Thymus (tissue), 11 donors: ENCODE measurements around the gene RRAGC. TPM values are rescaled to one million over a fixed set of nuclear protein-coding genes. Genes with fewer than 3 reads are reported as not detected.

Experiments
- DNase-seq, 9 donors: peaks; one replicate each; pipeline ENCODE4 v3.0.0-alpha.2; 2013; ENCODE audit warnings: low spot score in 9 of 9, low read depth in 6 of 9, missing footprints in 1 of 9
- H3K27ac ChIP-seq, 2 donors: one replicate each; pipeline ENCODE4 v1.5.1; 2013; ENCODE audit warnings: control low read depth in 1 of 2, low read depth in 1 of 2, low read length in 1 of 2, mild to moderate bottlenecking in 1 of 2, moderate library complexity in 1 of 2
- H3K27me3 ChIP-seq, 2 donors: one replicate each; pipeline ENCODE4 v1.5.1; 2013; ENCODE audit warnings: low read length in 1 of 2; ENCODE audit not compliant: control insufficient read depth in 2 of 2, insufficient read depth in 1 of 2
- H3K36me3 ChIP-seq, 2 donors: one replicate each; pipeline ENCODE4 v1.5.1; 2013; ENCODE audit warnings: low read length in 1 of 2, mild to moderate bottlenecking in 1 of 2, moderate library complexity in 1 of 2; ENCODE audit not compliant: control insufficient read depth in 2 of 2, insufficient read depth in 2 of 2
- H3K4me1 ChIP-seq, 2 donors: one replicate each; pipeline ENCODE4 v1.5.1; 2013; ENCODE audit warnings: low read length in 2 of 2; ENCODE audit not compliant: control insufficient read depth in 2 of 2, insufficient read depth in 2 of 2
- H3K4me3 ChIP-seq, 2 donors: one replicate each; pipeline ENCODE4 v1.5.1; 2013; ENCODE audit warnings: low read length in 2 of 2, control low read depth in 1 of 2, mild to moderate bottlenecking in 1 of 2
- H3K9me3 ChIP-seq, 2 donors: one replicate each; pipeline ENCODE4 v1.5.1; 2013; ENCODE audit warnings: low read length in 1 of 2, mild to moderate bottlenecking in 1 of 2; ENCODE audit not compliant: control insufficient read depth in 2 of 2, insufficient read depth in 1 of 2
- WGBS: extraction: QIAGEN DNeasy Blood & Tissue Kit; methylation state at CpG from one replicate; pipeline ENCODE4 v1.1.7; 2013; 5-methylcytosine and 5-hydroxymethylcytosine counted together
- polyA plus RNA-seq: library from polyadenylated mRNA; stranded (reverse); fragments of 200-250 nt; gene quantifications from one replicate; pipeline ENCODE4 v1.2.3, GENCODE V29; 2013
- total RNA-seq: library from RNA; stranded (reverse); fragments of 120-200 nt; gene quantifications from one replicate; pipeline ENCODE4 v1.2.4, GENCODE V29; 2013
- donor health status: healthy.

The RRAGC gene
- total and polyA plus RNA-seq, 2 donors: 8.8 to 28.6 TPM

DNA sequence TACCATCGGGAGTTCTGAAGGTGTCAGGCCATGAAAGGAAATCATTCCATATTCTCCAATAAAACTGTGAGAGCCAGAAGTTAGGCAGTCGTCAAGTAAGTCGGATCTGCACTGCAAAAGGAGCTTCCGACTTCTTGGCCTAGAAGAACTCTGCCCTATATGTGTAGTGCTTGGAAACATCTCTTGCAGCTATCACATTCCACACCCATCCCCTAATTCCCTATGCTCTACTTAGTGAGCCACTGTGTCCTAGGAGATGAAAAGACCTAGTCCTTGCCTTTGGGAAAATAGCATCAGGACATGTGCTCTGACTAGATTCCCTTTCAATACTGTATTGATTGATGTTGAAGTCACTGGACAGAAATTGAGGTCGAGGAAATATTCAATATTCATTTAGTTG, 30.0 kb upstream of the RRAGC start:
- Histone ChIP-seq H3K4me3 (no peak overlapping the region), H3K27me3 (no peaks in the 10 kb centered on the region), H3K9me3 (no peaks in the 10 kb centered on the region), H3K36me3 (no peaks in the 10 kb centered on the region), H3K27ac (no peak overlapping the region), H3K4me1 (no peaks in the 10 kb centered on the region)
- no peak for DNase-seq
- 74% methylated on average over 5 of the region's 5 CpGs for WGBS

DNA sequence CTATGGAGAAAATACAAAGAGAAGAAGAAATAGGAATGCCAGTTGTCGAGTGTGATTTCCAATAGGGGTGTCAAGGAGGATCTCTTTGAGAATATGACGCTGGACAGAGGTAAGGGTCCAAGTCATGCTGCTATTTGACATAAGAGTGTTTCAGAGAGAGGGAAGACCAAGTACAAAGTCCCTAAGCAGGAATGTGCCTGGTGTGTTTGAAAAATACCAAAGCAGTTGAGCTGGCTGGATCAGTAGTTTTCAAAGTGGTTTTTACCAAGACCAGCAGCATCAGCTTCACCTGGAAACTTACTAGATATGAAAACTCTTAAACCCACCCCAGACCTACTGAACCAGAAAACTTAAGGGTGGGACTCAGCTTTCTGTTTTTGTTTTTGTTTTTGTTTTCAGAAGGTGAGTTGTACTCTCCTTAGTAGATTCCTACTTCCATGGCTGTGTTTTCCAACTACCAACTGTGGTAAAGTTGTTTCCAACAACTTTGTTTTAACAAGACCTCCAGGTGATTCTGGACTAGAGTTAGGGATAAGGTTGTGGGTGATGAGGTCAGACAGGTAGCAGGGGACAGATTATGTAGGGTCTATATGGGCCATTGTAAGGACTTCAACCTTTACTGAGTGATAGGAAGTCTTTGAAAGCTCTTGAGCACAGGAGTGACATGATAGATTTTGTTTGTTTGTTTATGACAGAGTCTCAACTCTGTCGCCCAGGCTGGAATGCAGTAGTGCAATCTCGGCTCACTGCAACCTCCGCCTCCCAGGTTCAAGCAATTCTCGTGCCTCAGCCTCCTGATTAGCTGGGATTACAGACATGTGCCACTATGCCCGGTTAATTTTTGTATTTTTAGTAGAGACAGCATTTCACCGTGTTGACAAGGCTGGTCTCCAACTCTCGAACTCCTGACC, 29.1 kb upstream of the RRAGC start:
- H3K27me3 ChIP-seq: no peaks in the 10 kb centered on the region
- no peaks in the 10 kb centered on the region for H3K4me1 ChIP-seq
- no peak overlapping the region for H3K27ac ChIP-seq
- WGBS: 95% methylated on average over 9 of the region's 9 CpGs
- no peak for DNase-seq
- H3K4me3 ChIP-seq: no peak overlapping the region
- no peaks in the 10 kb centered on the region for H3K9me3 ChIP-seq
- no peaks in the 10 kb centered on the region for H3K36me3 ChIP-seq

DNA sequence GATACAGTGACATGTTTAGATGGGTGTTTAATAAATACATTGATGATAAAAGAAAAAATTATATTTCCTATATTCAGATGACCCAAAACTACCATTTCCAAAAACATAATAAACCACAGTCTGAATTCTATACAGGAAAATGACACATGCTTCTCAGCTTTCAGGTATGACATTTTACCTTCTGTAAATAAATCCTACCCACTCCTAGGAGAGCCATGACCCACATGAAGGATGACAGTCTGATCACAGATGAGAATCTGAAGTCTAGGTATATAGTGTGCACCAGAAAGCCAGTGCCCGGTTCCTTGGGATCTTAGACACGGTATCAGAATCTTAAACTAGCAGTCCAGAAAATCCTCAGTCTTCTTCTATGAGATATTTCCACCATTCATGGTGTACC, 25.5 kb upstream of the RRAGC start:
- H3K27ac ChIP-seq: no peak overlapping the region
- 97% methylated on average over 2 of the region's 2 CpGs for WGBS
- no peak for DNase-seq
- no peaks in the 10 kb centered on the region for H3K4me1 ChIP-seq
- H3K4me3 ChIP-seq: no peak overlapping the region
- no peaks in the 10 kb centered on the region for H3K36me3 ChIP-seq
- H3K9me3 ChIP-seq: no peaks in the 10 kb centered on the region
- no peaks in the 10 kb centered on the region for H3K27me3 ChIP-seq

DNA sequence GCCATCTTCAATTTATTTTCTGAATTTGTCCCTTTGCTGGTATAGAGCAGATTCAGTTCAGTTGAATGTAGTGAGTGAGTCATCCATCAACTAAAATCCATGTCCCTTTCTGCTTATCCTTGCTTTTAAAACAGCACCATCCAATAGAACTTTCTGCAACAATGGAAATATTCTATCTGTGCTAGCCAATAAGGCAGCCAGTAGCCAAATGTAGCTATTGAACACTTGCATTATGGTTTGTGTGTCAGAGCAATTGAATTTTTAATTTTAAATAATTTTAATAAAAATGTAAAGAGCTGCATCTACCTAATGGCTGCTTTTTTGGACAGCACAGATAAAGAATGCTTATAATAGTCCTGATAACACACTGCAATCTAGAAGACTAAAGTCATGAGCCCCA, 21.9 kb upstream of the RRAGC start, which contains the start of gene GJA9:
Gene GJA9 (minus strand): TSS at position 101 of the 400 bp plus-strand sequence. CDS start 5,489 bp downstream, outside the sequence.
- Histone ChIP-seq H3K27me3 (no peaks in the 10 kb centered on the region), H3K36me3 (no peaks in the 10 kb centered on the region), H3K27ac (no peak within 1 kb of the TSS), H3K4me3 (no peak within 1 kb of the TSS), H3K9me3 (no peaks in the 10 kb centered on the region), H3K4me1 (no peaks in the 10 kb centered on the region)
- no peak for DNase-seq

DNA sequence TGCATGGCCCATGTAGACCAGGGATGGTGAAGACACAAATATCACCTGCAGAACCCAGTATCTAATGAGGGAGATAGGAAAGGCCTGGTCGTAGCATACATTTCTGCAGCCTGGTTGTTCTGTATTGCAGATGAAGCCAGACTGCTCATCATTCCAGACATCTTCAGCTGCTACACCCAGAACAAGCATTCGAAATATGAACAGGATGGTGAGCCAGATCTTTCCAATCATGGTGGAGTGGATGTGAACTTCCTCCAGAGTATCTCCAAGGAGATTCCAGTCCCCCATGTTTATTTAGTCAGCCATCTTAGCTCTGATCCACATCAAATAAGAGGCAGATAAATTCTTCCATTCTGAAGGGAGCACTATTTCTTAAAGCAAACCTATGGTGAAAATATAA, 16.2 kb upstream of the RRAGC start:
- H3K9me3 ChIP-seq: no peaks in the 10 kb centered on the region
- H3K27ac ChIP-seq: no peak overlapping the region
- H3K36me3 ChIP-seq: no peaks in the 10 kb centered on the region
- 95% methylated on average over 2 of the region's 2 CpGs for WGBS
- H3K4me1 ChIP-seq: peaks cover 4 to 9% of the 10 kb centered on the region in 2 donors
- no peak for DNase-seq
- H3K27me3 ChIP-seq: no peaks in the 10 kb centered on the region
- H3K4me3 ChIP-seq: no peak overlapping the region

DNA sequence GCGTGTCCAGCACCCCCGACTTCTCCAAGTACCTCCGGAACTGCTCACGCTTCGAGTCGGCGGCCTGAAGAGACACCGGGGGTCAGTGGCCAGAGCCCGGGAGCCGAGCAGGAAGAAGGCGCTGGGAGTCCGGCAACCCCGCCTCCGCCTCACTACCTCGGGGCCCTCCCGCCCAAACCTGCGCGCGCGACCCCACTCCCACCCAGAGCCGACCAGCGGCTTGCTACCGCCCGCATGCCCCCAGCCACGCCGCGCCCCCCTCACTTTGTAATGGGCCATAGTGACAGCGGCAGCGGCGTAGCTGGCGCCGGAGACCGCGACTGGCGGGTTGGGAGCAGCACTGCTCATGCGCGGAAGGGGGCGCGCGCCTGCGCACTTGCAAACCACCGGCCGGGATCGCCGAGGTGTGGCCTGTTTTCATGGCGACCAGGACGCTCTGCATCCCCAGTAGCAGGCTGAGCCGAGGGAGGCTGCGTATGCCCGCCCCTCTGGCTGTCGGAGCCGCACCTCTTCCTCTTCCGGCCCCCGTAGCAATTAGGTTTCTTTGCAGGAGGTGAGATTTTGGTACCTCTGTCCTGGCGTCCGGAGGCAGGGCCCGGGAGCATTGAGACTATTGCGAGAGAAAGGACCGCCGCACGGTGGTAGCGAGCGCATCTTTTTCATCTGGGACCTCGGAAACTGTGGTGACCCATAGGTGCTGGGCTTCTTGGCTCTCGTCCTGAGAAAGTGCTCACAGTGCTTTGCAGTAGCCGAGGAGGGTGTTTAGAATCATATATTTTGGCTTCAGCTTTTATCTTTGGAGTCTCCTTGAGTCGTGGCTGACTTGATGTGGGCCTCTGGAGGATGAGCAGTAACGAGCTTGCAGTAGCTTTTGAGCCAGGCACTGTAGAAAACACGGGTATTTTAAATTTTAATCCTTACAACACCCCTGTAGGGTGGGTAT, 13.7 kb upstream of the RRAGC start, which contains the start of gene MYCBP:
Gene MYCBP (minus strand): TSS at position 322 of the 943 bp plus-strand sequence. CDS start 43 bp downstream, at position 279.
- Histone ChIP-seq H3K27me3 (no peaks in the 10 kb centered on the region), H3K4me3 (peak within 1 kb of the TSS; percentile 79 to 91), H3K9me3 (no peaks in the 10 kb centered on the region), H3K36me3 (no peaks in the 10 kb centered on the region), H3K4me1 (peaks cover 4 to 9% of the 10 kb centered on the region in 2 donors), H3K27ac (peak within 1 kb of the TSS; percentile 21 to 70)
- peak; percentile 88 to 99 (median 95) for DNase-seq
- under 1% methylated on average over 69 of the region's 69 CpGs for WGBS

DNA sequence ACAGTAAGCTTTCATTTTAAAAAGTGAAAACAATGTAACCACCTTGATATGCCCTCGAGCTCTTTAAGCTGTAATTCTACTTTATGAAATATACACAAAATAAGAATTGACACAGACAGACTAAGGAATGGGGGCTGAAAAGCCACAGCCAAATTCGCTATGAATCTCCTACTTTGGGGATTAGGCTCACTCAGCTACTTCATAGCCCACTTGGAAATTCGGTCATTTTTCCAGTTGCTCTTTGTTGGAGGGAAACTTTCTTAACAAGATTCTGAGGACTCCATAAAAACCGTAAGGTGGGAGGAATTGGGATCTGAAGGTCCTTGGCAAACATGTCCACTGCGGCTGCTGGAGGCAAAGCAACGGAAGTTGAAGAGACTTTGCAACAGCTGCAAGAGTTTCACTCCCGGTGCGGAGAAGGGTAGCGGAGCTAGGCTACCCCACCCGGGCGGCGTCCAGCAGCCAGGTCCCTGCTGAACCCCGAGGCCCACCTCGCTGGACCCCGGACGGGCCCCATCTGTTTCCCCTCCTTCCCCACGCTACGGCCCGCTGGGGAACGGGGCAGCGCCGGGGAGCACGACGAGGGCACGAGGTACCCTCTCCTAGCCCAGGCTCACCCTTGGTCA, 12.9 kb upstream of the RRAGC start:
- H3K4me3 ChIP-seq: peak overlapping the region; percentile 79 to 91
- 7% methylated on average over 25 of the region's 25 CpGs for WGBS
- DNase-seq: peak in 5 of 9 donors; percentile 3 to 51 (median 27)
- H3K27me3 ChIP-seq: no peaks in the 10 kb centered on the region
- H3K4me1 ChIP-seq: peaks cover 4 to 9% of the 10 kb centered on the region in 2 donors
- no peaks in the 10 kb centered on the region for H3K9me3 ChIP-seq
- H3K27ac ChIP-seq: peak overlapping the region; percentile 21 to 62
- H3K36me3 ChIP-seq: peaks cover 0 to 4% of the 10 kb centered on the region in 2 donors

DNA sequence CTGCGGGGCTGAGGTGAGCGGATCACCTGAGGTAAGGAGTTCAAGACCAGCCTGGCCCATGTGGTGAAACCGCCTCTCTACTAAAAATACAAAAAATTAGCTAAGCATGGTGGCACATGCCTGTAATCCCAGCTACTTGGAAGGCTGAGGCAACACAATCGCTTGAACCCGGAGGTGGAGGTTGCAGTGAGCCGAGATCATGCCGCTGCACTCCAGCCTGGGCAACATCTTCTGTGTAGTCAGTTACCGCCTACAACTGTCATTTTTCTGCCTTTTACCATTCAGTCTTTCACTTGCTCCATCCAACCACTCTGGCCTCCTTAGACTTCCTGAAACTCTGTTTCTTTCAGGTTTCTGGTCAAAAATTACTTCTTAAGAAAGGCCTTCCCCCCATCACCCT, 11.4 kb upstream of the RRAGC start:
- Histone ChIP-seq H3K27me3 (no peaks in the 10 kb centered on the region), H3K4me3 (no peak overlapping the region), H3K27ac (no peak overlapping the region), H3K4me1 (peaks cover 4 to 9% of the 10 kb centered on the region in 2 donors), H3K36me3 (peaks cover 0 to 4% of the 10 kb centered on the region in 2 donors), H3K9me3 (no peaks in the 10 kb centered on the region)
- no peak for DNase-seq
- WGBS: 97% methylated on average over 8 of the region's 8 CpGs
